IMR-90 (cell line): ENCODE data around the gene RUNX1. TPM values are rescaled to one million over a fixed set of nuclear protein-coding genes. Genes with fewer than 3 reads are reported as not detected.

Experiments
- ATAC-seq: fragments of 200-7000 bp; cut with Tn5 transposase; 2 replicates; pipeline ENCODE4 v1.9.1; 2020; ENCODE audit warnings: low read depth, mild to moderate bottlenecking, moderate library complexity
- BruUV-seq: library from RNA; stranded (reverse); fragments of 400-500 nt; replicated peaks from 2 replicates; lab custom pipeline; 2021; lab: Mats Ljungman, UMichigan
- CTCF ChIA-PET: fragments of 300-600 bp; formaldehyde crosslinking; extraction: SDS; loops from one replicate; lab custom pipeline; 2021; ENCODE audit warnings: antibody characterized with exemption; lab: Yijun Ruan, JAX
- POLR2A ChIA-PET: fragments of 300-600 bp; sonication (Branson Sonifier 250); formaldehyde crosslinking; loops from one replicate; lab custom pipeline; 2022; ENCODE audit warnings: antibody characterized with exemption; ENCODE audit not compliant: unreplicated experiment; lab: Charles Lee
- DNase-seq: peaks from one replicate; pipeline ENCODE4 v3.0.0; 2013
- H2AFZ ChIP-seq: replicated peaks from 2 replicates; pipeline ENCODE3; 2013; ENCODE audit warnings: low read length, mild to moderate bottlenecking; ENCODE audit not compliant: poor library complexity
- H2AK5ac ChIP-seq: 2 replicates; pipeline ENCODE4 v1.6.1; 2013; ENCODE audit warnings: low read depth, low read length, inconsistent platforms
- H2AK9ac ChIP-seq: replicated peaks from 2 replicates; pipeline ENCODE3; 2013; ENCODE audit warnings: mild to moderate bottlenecking, low read depth, low read length, moderate library complexity; ENCODE audit not compliant: poor library complexity
- H2BK120ac ChIP-seq: 2 replicates; pipeline ENCODE4 v1.6.1; 2013; ENCODE audit warnings: low read depth, low read length, inconsistent platforms
- H2BK15ac ChIP-seq: 3 replicates; pipeline ENCODE4 v1.6.1; 2013; ENCODE audit warnings: low read depth, low read length, inconsistent platforms
- H2BK20ac ChIP-seq: 2 replicates; pipeline ENCODE4 v1.6.1; 2013; ENCODE audit warnings: low read depth, mild to moderate bottlenecking, inconsistent platforms, low read length, moderate library complexity
- H2BK5ac ChIP-seq: 2 replicates; pipeline ENCODE4 v1.6.1; 2013; ENCODE audit warnings: mild to moderate bottlenecking, low read depth, low read length, inconsistent platforms; ENCODE audit not compliant: poor library complexity, severe bottlenecking
- H3K14ac ChIP-seq: replicated peaks from 2 replicates; pipeline ENCODE4 v1.6.1; 2013; ENCODE audit warnings: low read depth, low read length, inconsistent platforms
- H3K18ac ChIP-seq: 2 replicates; pipeline ENCODE4 v1.6.1; 2013; ENCODE audit warnings: low read depth, low read length, control low read depth
- H3K23ac ChIP-seq: 2 replicates; pipeline ENCODE4 v1.6.1; 2013; ENCODE audit warnings: low read depth, low read length, inconsistent platforms
- H3K27ac ChIP-seq: 2 replicates; pipeline ENCODE4 v1.5.1; 2013; ENCODE audit warnings: mild to moderate bottlenecking, control low read depth, low read length; ENCODE audit not compliant: insufficient read depth
- H3K27me3 ChIP-seq: 2 replicates; pipeline ENCODE4 v1.6.1; 2013; ENCODE audit warnings: low read length; ENCODE audit not compliant: control insufficient read depth, insufficient read depth
- H3K36me3 ChIP-seq: 2 replicates; pipeline ENCODE4 v1.6.1; 2013; ENCODE audit warnings: low read length, mixed read lengths; ENCODE audit not compliant: control insufficient read depth, insufficient read depth
- H3K4ac ChIP-seq: 2 replicates; pipeline ENCODE4 v1.6.1; 2013; ENCODE audit warnings: low read depth, low read length, inconsistent platforms
- H3K4me1 ChIP-seq: 2 replicates; pipeline ENCODE4 v1.6.1; 2013; ENCODE audit warnings: low read length, mixed read lengths; ENCODE audit not compliant: control insufficient read depth, insufficient read depth
- H3K4me2 ChIP-seq: 2 replicates; pipeline ENCODE4 v1.6.1; 2013; ENCODE audit warnings: low read depth, mild to moderate bottlenecking, control low read depth, low read length, moderate library complexity
- H3K4me3 ChIP-seq: 2 replicates; pipeline ENCODE4 v1.5.1; 2013; ENCODE audit warnings: low read depth, mild to moderate bottlenecking, control low read depth, low read length, moderate library complexity; ENCODE audit not compliant: insufficient read depth
- H3K56ac ChIP-seq: 2 replicates; pipeline ENCODE4 v1.6.1; 2013; ENCODE audit warnings: low read length, inconsistent platforms; ENCODE audit not compliant: insufficient read depth; ENCODE audit errors: extremely low read depth
- H3K79me1 ChIP-seq, 2 experiments: 2 replicates each; pipeline ENCODE4 v1.6.1; 2013; ENCODE audit warnings: low read length in 2 of 2, inconsistent platforms in 1 of 2, low read depth in 1 of 2
- H3K9ac ChIP-seq: 2 replicates; pipeline ENCODE4 v1.6.1; 2013; ENCODE audit warnings: low read depth, low read length, control low read depth
- H3K9me1 ChIP-seq: 2 replicates; pipeline ENCODE4 v1.6.1; 2013; ENCODE audit warnings: low read length, inconsistent platforms; ENCODE audit not compliant: insufficient read depth
- H3K9me3 ChIP-seq: 2 replicates; pipeline ENCODE4 v1.6.1; 2013; ENCODE audit warnings: low read length; ENCODE audit not compliant: control insufficient read depth, insufficient read depth
- H4K20me1 ChIP-seq: 2 replicates; pipeline ENCODE4 v1.6.1; 2013; ENCODE audit warnings: low read length, inconsistent platforms; ENCODE audit not compliant: insufficient read depth
- H4K5ac ChIP-seq: 2 replicates; pipeline ENCODE4 v1.6.1; 2013; ENCODE audit warnings: mild to moderate bottlenecking, low read depth, low read length, control low read depth
- H4K8ac ChIP-seq, 2 experiments: 2 replicates each; pipeline ENCODE4 v1.6.1; 2013; ENCODE audit warnings: low read depth in 2 of 2, low read length in 2 of 2, control low read depth in 1 of 2, inconsistent platforms in 1 of 2
- H4K91ac ChIP-seq: 2 replicates; pipeline ENCODE4 v1.6.1; 2013; ENCODE audit warnings: low read depth, low read length, inconsistent platforms; ENCODE audit not compliant: insufficient read depth
- BHLHE40 ChIP-seq: fragments of 150-350 bp; IDR thresholded peaks from 2 replicates; pipeline ENCODE4 v1.6.1; 2016; ENCODE audit warnings: mild to moderate bottlenecking, low read depth, low read length
- CEBPB ChIP-seq: IDR thresholded peaks from 2 replicates; pipeline ENCODE4 v1.6.1; 2012; ENCODE audit warnings: low read depth, low read length, improper control_type of control experiment
- CHD1 ChIP-seq: IDR thresholded peaks from 2 replicates; pipeline ENCODE4 v1.6.1; 2012; ENCODE audit warnings: low read depth, low read length, improper control_type of control experiment
- FOS ChIP-seq: fragments of 150-350 bp; IDR thresholded peaks from 2 replicates; pipeline ENCODE4 v1.6.1; 2016; ENCODE audit warnings: low read depth, low read length
- MAFK ChIP-seq: IDR thresholded peaks from 2 replicates; pipeline ENCODE4 v1.6.1; 2012; ENCODE audit warnings: low read depth, low read length, improper control_type of control experiment
- MAZ ChIP-seq: IDR thresholded peaks from 2 replicates; pipeline ENCODE4 v1.6.1; 2012; ENCODE audit warnings: low read depth, mild to moderate bottlenecking, low read length, improper control_type of control experiment, moderate library complexity, borderline replicate concordance
- MXI1 ChIP-seq: IDR thresholded peaks from 2 replicates; pipeline ENCODE4 v1.6.1; 2012; ENCODE audit warnings: low read depth, mild to moderate bottlenecking, low read length, moderate library complexity, borderline replicate concordance
- NFE2L2 ChIP-seq: fragments of 150-350 bp; IDR thresholded peaks from 2 replicates; pipeline ENCODE4 v1.6.1; 2016; ENCODE audit warnings: low read depth, mild to moderate bottlenecking, low read length
- POLR2A ChIP-seq: IDR thresholded peaks from 2 replicates; pipeline ENCODE4 v1.6.1; 2012; ENCODE audit warnings: mild to moderate bottlenecking, low read depth, low read length
- RAD21 ChIP-seq: IDR thresholded peaks from 2 replicates; pipeline ENCODE4 v1.6.1; 2012; ENCODE audit warnings: low read length, improper control_type of control experiment
- RCOR1 ChIP-seq: IDR thresholded peaks from 2 replicates; pipeline ENCODE4 v1.6.1; 2012; ENCODE audit warnings: mild to moderate bottlenecking, low read length, improper control_type of control experiment; ENCODE audit not compliant: insufficient replicate concordance
- RFX5 ChIP-seq: IDR thresholded peaks from 2 replicates; pipeline ENCODE4 v1.8.0; 2012; ENCODE audit warnings: low read depth, mild to moderate bottlenecking, low read length, moderate library complexity
- SMC3 ChIP-seq: fragments of 150-350 bp; IDR thresholded peaks from 2 replicates; pipeline ENCODE4 v1.6.1; 2016; ENCODE audit warnings: low read depth, mild to moderate bottlenecking, antibody characterized with exemption, low read length, moderate library complexity
- WGBS, 2 experiments: methylation state at CpG; one replicate each; pipeline versions ENCODE4 v1.1.5 to v1.1.7; 2013; ENCODE audit warnings: missing lambda C conversion rate in 2 of 2; ENCODE audit not compliant: insufficient read length in 1 of 2; ENCODE audit errors: extremely low coverage in 2 of 2; 5-methylcytosine and 5-hydroxymethylcytosine counted together
- dilution Hi-C: fragments of 300-500 bp; cut with HindIII; formaldehyde crosslinking; loops from one replicate; pipeline ENCODE4 v1.14.3; 2018; ENCODE audit warnings: low sequenced_read_pairs; ENCODE audit not compliant: unreplicated experiment
- in situ Hi-C: fragments of 300-500 bp; cut with MboI; formaldehyde crosslinking; loops from 3 replicates; pipeline ENCODE4 v1.14.3; 2019; ENCODE audit warnings: low sequenced_read_pairs, inconsistent platforms, mixed read lengths
- intact Hi-C: fragments of 100-400 bp; cut with micrococcal nuclease; formaldehyde crosslinking; loops from 2 replicates; pipeline ENCODE4 v1.10.0; 2022
- polyA plus RNA-seq, 3 experiments: library from polyadenylated mRNA; depleted of rRNA; stranded (reverse); fragments of >200 nt; gene quantifications; 2 replicates each; pipeline ENCODE4 v1.2.3, GENCODE V29; 2012; ENCODE audit warnings: low replicate concordance in 1 of 3
- total RNA-seq: library from RNA; depleted of rRNA; stranded (reverse); fragments of >200 nt; gene quantifications from 2 replicates; pipeline ENCODE4 v1.2.3, GENCODE V29; 2012
- TF ChIP-seq, protein P1 (sequence below): fragments of 150-350 bp; IDR thresholded peaks from 2 replicates; pipeline ENCODE4 v1.6.1; 2017; ENCODE audit warnings: mild to moderate bottlenecking, antibody characterized with exemption, low read length, low read depth
- TF ChIP-seq, protein P2 (sequence below): fragments of 150-350 bp; IDR thresholded peaks from 2 replicates; pipeline ENCODE4 v1.6.1; 2016; ENCODE audit warnings: low read depth, mild to moderate bottlenecking, low read length, moderate library complexity, borderline replicate concordance
- TF ChIP-seq, protein P3 (sequence below): conservative IDR thresholded peaks from 2 replicates; pipeline ENCODE4 v1.5.1; 2012; ENCODE audit warnings: mild to moderate bottlenecking, low read depth, low read length, improper control_type of control experiment

The RUNX1 gene
- total and polyA plus RNA-seq, 2 of the 4 experiments (the other 2 are of a cell fraction): 34.5 to 56.5 TPM

DNA sequence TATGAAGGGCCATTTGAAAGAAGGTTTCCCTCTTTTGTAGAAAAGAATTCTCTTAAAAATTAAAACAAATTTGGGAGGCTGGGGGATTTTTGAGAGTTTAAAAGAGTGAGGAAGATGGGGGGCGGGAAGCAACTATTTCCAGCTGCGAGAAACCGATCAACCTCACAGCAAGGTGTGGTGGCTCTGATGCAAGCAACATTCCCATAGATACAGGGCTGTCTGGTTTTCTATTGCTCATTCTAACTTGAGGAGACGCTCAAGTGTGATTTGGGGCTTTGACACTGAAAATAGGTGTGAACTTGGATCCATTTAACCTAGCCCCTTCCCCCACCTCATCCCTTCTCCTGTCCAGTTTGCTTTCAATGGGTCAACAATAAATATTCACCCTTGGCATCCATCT lies 7.2 kb downstream of the RUNX1 start:
- H2AFZ ChIP-seq: no peak overlapping the region
- TF ChIP-seq CEBPB (no peak), MXI1 (no peak), BHLHE40 (no peak), SMC3 (no peak), RAD21 (no peak), POLR2A (no peak), MAZ (no peak), FOS (no peak), MAFK (no peak), RCOR1 (no peak), RFX5 (no peak), NFE2L2 (no peak), CHD1 (no peak)
- TF ChIP-seq, protein P1, sequence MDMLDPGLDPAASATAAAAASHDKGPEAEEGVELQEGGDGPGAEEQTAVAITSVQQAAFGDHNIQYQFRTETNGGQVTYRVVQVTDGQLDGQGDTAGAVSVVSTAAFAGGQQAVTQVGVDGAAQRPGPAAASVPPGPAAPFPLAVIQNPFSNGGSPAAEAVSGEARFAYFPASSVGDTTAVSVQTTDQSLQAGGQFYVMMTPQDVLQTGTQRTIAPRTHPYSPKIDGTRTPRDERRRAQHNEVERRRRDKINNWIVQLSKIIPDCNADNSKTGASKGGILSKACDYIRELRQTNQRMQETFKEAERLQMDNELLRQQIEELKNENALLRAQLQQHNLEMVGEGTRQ: no peak
- TF ChIP-seq, protein P2, sequence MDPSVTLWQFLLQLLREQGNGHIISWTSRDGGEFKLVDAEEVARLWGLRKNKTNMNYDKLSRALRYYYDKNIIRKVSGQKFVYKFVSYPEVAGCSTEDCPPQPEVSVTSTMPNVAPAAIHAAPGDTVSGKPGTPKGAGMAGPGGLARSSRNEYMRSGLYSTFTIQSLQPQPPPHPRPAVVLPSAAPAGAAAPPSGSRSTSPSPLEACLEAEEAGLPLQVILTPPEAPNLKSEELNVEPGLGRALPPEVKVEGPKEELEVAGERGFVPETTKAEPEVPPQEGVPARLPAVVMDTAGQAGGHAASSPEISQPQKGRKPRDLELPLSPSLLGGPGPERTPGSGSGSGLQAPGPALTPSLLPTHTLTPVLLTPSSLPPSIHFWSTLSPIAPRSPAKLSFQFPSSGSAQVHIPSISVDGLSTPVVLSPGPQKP: no peak
- TF ChIP-seq, protein P3, sequence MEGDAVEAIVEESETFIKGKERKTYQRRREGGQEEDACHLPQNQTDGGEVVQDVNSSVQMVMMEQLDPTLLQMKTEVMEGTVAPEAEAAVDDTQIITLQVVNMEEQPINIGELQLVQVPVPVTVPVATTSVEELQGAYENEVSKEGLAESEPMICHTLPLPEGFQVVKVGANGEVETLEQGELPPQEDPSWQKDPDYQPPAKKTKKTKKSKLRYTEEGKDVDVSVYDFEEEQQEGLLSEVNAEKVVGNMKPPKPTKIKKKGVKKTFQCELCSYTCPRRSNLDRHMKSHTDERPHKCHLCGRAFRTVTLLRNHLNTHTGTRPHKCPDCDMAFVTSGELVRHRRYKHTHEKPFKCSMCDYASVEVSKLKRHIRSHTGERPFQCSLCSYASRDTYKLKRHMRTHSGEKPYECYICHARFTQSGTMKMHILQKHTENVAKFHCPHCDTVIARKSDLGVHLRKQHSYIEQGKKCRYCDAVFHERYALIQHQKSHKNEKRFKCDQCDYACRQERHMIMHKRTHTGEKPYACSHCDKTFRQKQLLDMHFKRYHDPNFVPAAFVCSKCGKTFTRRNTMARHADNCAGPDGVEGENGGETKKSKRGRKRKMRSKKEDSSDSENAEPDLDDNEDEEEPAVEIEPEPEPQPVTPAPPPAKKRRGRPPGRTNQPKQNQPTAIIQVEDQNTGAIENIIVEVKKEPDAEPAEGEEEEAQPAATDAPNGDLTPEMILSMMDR: no peak
- peaks cover 5% of the 10 kb centered on the region for H3K4me1 ChIP-seq
- no peaks in the 10 kb centered on the region for H3K36me3 ChIP-seq
- peaks cover 9% of the 10 kb centered on the region; the same call in 1 of the 2 replicates for H3K9me1 ChIP-seq
- no TSS peak for BruUV-seq
- intact Hi-C loops (loop anchor here (10.0 kb wide), 3 partner anchors 297 to 573 kb away; no protein-coding TSS in a partner anchor), in situ Hi-C loops (loop anchor here (10.0 kb wide), 1 partner anchor 127 kb away; no protein-coding TSS in a partner anchor), dilution Hi-C loops (no loop called here)
- CTCF ChIA-PET: no interaction called here
- no peak overlapping the region for H2BK20ac ChIP-seq
- H3K4ac ChIP-seq: 0 out of 2 replicates have a peak overlapping the region, but pooled peaks have one; percentile 4
- H4K5ac ChIP-seq: no peak overlapping the region
- no peak overlapping the region for H3K18ac ChIP-seq
- H3K79me1 ChIP-seq: peaks cover 0 to 29% of the 10 kb centered on the region in 2 experiments; a peak in 2 of 4 replicates
- H2BK5ac ChIP-seq: no peak overlapping the region
- H2AK5ac ChIP-seq: no peak overlapping the region
- no peak overlapping the region for H3K4me3 ChIP-seq
- H3K9me3 ChIP-seq: no peaks in the 10 kb centered on the region
- POLR2A ChIA-PET: no interaction called here
- no peak for ATAC-seq
- no peaks in the 10 kb centered on the region for H4K20me1 ChIP-seq
- no peak overlapping the region for H3K9ac ChIP-seq
- no peak overlapping the region for H4K8ac ChIP-seq
- 100% methylated on average over 1 to 3 of the region's 4 CpGs for WGBS, 2 experiments
- H3K4me2 ChIP-seq: no peak overlapping the region
- H3K14ac ChIP-seq: no peak overlapping the region
- no peak overlapping the region for H3K27ac ChIP-seq
- H2BK15ac ChIP-seq: no peak overlapping the region
- no peak for DNase-seq
- peak overlapping the region; percentile 19; the same call in 1 of the 2 replicates for H2BK120ac ChIP-seq
- no peak overlapping the region for H3K23ac ChIP-seq
- H4K91ac ChIP-seq: no peak overlapping the region
- no peaks in the 10 kb centered on the region for H3K27me3 ChIP-seq
- no peak overlapping the region for H3K56ac ChIP-seq
- H2AK9ac ChIP-seq: no peak overlapping the region
